ENCODE results near the gene CPNE8.

DNA sequence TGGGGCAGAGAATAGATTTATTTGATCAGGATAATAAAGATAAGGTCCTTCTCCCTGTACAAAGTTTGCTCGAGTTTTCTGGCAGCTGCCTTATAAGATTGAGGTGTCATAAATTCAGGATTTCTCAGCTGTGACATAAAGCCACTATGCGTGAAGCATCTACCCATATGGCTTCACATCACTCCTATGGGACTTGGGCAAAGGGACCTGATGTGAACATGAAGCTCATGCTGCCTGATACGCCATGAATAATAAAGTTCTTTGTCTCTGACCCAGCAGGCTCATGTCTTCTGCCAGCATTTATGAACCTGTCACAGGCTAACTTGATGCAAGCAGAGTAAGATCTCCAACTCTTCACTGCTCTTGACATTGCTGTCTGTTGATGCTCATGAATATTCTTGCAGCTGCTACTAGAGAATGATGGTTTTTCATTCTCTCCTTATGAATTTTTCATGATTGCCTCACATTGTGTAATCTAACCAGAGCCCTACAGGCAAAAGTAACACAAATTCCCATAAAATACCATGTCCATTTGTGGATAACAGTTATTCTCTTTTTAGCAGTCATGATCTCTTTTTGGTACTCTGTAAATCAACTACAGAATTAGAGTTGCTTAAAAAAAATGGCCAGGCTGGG, 49.0 kb upstream of the CPNE8 start:
- no peak for TF ChIP-seq CTCF (IDR thresholded peaks at IDR 0.05)
- TF ChIP-seq POLR2A (IDR thresholded peaks at IDR 0.05), result no peak

Measured in testis (tissue), 2 donors.